Measurements from ENCODE around the gene ZNF33B. TPM values are rescaled to one million over a fixed set of nuclear protein-coding genes. Genes with fewer than 3 reads are reported as not detected.

ZNF33B gene
- total and polyA plus RNA-seq, 9 of the 15 experiments (the other 6 are each of a cell fraction or from before 2014, with no cell fraction given), result 6.9 to 23.9 (median 15.4) TPM

- Histone ChIP-seq H3K4me3 (no peak overlapping the region), H3K9ac (ENCODE audit: insufficient read depth in 1 of 2, low read depth in 2 of 2, low read length in 2 of 2) (no peak overlapping the region), H3K27ac (ENCODE audit: extremely low read depth, low read depth, low read length) (peak overlapping the region; percentile 36; the same call in 1 of the 3 replicates), H3K9me3 (replicated peaks; ENCODE audit: control insufficient read depth, insufficient read depth, low read depth, low read length) (no peaks in the 10 kb centered on the region), H3K9me1 (ENCODE audit: control insufficient read depth, insufficient read depth, low read length) (no peaks in the 10 kb centered on the region), H4K20me1 (replicated peaks; ENCODE audit: control insufficient read depth, insufficient read depth, low read length) (no peaks in the 10 kb centered on the region), H3K4me2 (ENCODE audit: insufficient read depth, low read length) (no peak overlapping the region), H3K36me3 (ENCODE audit: control insufficient read depth, insufficient read depth, low read length) (peaks cover 37% of the 10 kb centered on the region), H3K4me1 (replicated peaks in 1 of 2; ENCODE audit: control insufficient read depth in 2 of 2, insufficient read depth in 2 of 2, low read length in 2 of 2) (no peaks in the 10 kb centered on the region), H3K79me2 (ENCODE audit: control insufficient read depth, insufficient read depth, low read length) (no peaks in the 10 kb centered on the region), H2AFZ (ENCODE audit: low read depth, low read length) (peak overlapping the region; percentile 65), H3K27me3 (ENCODE audit: control insufficient read depth in 2 of 2, insufficient read depth in 2 of 2, low read length in 2 of 2) (no peaks in the 10 kb centered on the region)
- CTCF ChIA-PET (ENCODE audit: low intra/inter-chr PET ratio), result no interaction called here
- POLR2A ChIA-PET, result interaction anchor here (1.3 kb wide), 1 partner anchor 13 kb away, joined by 4 read pairs; no protein-coding TSS in a partner anchor
- peak; percentile 55 for FAIRE-seq
- DNase-seq (ENCODE audit: extremely low read depth in 1 of 4, low spot score in 3 of 4), result peak in 2 of 4 experiments; percentile 9 to 49
- peak; percentile 93 for ATAC-seq
- in situ Hi-C loops (cut with MboI) (no loop called here), intact Hi-C loops (cut with micrococcal nuclease) (no loop called here)
- 65% methylated on average over 4 of the region's 4 CpGs for WGBS (ENCODE audit: insufficient coverage, low coverage, missing lambda C conversion rate)
- BruUV-seq (replicated peaks), result no TSS peak
- no peak for TF ChIP-seq SRF (CRISPR knock-in tag; IDR thresholded peaks at IDR 0.05)
- TF ChIP-seq TBL1XR1 (IDR thresholded peaks at IDR 0.05; ENCODE audit: low read length in 2 of 2), result no peak
- no peak for TF ChIP-seq ZNF764 (CRISPR knock-in tag; IDR thresholded peaks at IDR 0.05; ENCODE audit: low read depth)
- TF ChIP-seq, protein P1, sequence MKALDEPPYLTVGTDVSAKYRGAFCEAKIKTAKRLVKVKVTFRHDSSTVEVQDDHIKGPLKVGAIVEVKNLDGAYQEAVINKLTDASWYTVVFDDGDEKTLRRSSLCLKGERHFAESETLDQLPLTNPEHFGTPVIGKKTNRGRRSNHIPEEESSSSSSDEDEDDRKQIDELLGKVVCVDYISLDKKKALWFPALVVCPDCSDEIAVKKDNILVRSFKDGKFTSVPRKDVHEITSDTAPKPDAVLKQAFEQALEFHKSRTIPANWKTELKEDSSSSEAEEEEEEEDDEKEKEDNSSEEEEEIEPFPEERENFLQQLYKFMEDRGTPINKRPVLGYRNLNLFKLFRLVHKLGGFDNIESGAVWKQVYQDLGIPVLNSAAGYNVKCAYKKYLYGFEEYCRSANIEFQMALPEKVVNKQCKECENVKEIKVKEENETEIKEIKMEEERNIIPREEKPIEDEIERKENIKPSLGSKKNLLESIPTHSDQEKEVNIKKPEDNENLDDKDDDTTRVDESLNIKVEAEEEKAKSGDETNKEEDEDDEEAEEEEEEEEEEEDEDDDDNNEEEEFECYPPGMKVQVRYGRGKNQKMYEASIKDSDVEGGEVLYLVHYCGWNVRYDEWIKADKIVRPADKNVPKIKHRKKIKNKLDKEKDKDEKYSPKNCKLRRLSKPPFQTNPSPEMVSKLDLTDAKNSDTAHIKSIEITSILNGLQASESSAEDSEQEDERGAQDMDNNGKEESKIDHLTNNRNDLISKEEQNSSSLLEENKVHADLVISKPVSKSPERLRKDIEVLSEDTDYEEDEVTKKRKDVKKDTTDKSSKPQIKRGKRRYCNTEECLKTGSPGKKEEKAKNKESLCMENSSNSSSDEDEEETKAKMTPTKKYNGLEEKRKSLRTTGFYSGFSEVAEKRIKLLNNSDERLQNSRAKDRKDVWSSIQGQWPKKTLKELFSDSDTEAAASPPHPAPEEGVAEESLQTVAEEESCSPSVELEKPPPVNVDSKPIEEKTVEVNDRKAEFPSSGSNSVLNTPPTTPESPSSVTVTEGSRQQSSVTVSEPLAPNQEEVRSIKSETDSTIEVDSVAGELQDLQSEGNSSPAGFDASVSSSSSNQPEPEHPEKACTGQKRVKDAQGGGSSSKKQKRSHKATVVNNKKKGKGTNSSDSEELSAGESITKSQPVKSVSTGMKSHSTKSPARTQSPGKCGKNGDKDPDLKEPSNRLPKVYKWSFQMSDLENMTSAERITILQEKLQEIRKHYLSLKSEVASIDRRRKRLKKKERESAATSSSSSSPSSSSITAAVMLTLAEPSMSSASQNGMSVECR (CRISPR knock-in tag; IDR thresholded peaks at IDR 0.05), result no peak
- TF ChIP-seq, protein P2, sequence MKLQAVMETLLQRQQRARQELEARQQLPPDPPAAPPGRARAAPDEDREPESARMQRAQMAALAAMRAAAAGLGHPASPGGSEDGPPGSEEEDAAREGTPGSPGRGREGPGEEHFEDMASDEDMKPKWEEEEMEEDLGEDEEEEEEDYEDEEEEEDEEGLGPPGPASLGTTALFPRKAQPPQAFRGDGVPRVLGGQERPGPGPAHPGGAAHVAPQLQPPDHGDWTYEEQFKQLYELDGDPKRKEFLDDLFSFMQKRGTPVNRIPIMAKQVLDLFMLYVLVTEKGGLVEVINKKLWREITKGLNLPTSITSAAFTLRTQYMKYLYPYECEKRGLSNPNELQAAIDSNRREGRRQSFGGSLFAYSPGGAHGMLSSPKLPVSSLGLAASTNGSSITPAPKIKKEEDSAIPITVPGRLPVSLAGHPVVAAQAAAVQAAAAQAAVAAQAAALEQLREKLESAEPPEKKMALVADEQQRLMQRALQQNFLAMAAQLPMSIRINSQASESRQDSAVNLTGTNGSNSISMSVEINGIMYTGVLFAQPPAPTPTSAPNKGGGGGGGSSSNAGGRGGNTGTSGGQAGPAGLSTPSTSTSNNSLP (IDR thresholded peaks at IDR 0.05; ENCODE audit: borderline replicate concordance, low read depth, low read length), result no peak
- no peak for TF ChIP-seq MXI1 (IDR thresholded peaks at IDR 0.05; ENCODE audit: low read depth, low read length)
- TF ChIP-seq GABPB2 (CRISPR knock-in tag; conservative IDR thresholded peaks at IDR 0.05), result no peak
- no peak for TF ChIP-seq ZC3H11A (IDR thresholded peaks at IDR 0.05; ENCODE audit: low read depth, low read length)
- no peak for TF ChIP-seq SOX6 (IDR thresholded peaks at IDR 0.05)
- TF ChIP-seq ZNF717 (CRISPR knock-in tag; IDR thresholded peaks at IDR 0.05), result no peak
- TF ChIP-seq NFATC3 (IDR thresholded peaks at IDR 0.05), result no peak
- no peak for TF ChIP-seq NCOA4 (IDR thresholded peaks at IDR 0.05; ENCODE audit: partially characterized antibody)
- no peak for TF ChIP-seq HNRNPLL (IDR thresholded peaks at IDR 0.05; ENCODE audit: low read depth, low read length, poor library complexity, severe bottlenecking)
- TF ChIP-seq, protein P3, sequence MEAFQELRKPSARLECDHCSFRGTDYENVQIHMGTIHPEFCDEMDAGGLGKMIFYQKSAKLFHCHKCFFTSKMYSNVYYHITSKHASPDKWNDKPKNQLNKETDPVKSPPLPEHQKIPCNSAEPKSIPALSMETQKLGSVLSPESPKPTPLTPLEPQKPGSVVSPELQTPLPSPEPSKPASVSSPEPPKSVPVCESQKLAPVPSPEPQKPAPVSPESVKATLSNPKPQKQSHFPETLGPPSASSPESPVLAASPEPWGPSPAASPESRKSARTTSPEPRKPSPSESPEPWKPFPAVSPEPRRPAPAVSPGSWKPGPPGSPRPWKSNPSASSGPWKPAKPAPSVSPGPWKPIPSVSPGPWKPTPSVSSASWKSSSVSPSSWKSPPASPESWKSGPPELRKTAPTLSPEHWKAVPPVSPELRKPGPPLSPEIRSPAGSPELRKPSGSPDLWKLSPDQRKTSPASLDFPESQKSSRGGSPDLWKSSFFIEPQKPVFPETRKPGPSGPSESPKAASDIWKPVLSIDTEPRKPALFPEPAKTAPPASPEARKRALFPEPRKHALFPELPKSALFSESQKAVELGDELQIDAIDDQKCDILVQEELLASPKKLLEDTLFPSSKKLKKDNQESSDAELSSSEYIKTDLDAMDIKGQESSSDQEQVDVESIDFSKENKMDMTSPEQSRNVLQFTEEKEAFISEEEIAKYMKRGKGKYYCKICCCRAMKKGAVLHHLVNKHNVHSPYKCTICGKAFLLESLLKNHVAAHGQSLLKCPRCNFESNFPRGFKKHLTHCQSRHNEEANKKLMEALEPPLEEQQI (IDR thresholded peaks at IDR 0.05), result peak; percentile 63; the same call in 1 of the 2 replicates
These were observed 14.4 kb downstream of the ZNF33B start for GRCh38 chr10:42623929-42624328.
